ENCODE results near the gene DNAJA3.

- no peak for TF ChIP-seq SP2 (IDR thresholded peaks at IDR 0.05; ENCODE audit: extremely low read depth, low read depth, low read length, poor library complexity, severe bottlenecking)
- TF ChIP-seq USF1 (CRISPR knock-in tag; IDR thresholded peaks at IDR 0.05): no peak
Observed at GRCh38 chr16:4401094-4401501, 24.6 kb upstream of the DNAJA3 start.
